A549 (cell line): ENCODE data around the gene FNBP1L.
"Not testable (repeated sequence)": the region's sequence is repeated elsewhere in the genome, so short reads cannot be mapped to it uniquely, and the experiment has no call there.

ENCODE experiments used
- EP300 ChIP-seq, 2 experiments: fragments of >200 bp; sonication (Bioruptor Twin); formaldehyde crosslinking; IDR thresholded peaks; 2 replicates in 1 of 2; 3 replicates in 1 of 2; pipeline ENCODE4 v1.6.1; 2016 to 2017
- FOSB ChIP-seq: fragments of 250-450 bp; sonication (Bioruptor Pico); IDR thresholded peaks from 2 replicates; pipeline ENCODE4 v1.5.0; 2020; ENCODE audit warnings: mild to moderate bottlenecking, moderate library complexity
- KDM1A ChIP-seq: fragments of 200-600 bp; sonication (generic); IDR thresholded peaks from 2 replicates; pipeline ENCODE4 v1.6.1; 2016; ENCODE audit warnings: low read depth, mild to moderate bottlenecking
- KDM5A ChIP-seq: fragments of 200-600 bp; sonication (generic); IDR thresholded peaks from 2 replicates; pipeline ENCODE4 v1.6.1; 2016; ENCODE audit warnings: antibody characterized with exemption, mild to moderate bottlenecking
- MAFK ChIP-seq: fragments of 450-650 bp; IDR thresholded peaks from 2 replicates; pipeline ENCODE4 v1.6.1; 2014; ENCODE audit not compliant: partially characterized antibody
- POLR2A ChIP-seq: IDR thresholded peaks from 2 replicates; pipeline ENCODE4 v1.6.1; 2012; ENCODE audit warnings: mild to moderate bottlenecking, low read length
- RAD21 ChIP-seq, 2 experiments: fragments of >200 bp in 1 of 2; sonication (Bioruptor Twin) in 1 of 2; formaldehyde crosslinking in 1 of 2; IDR thresholded peaks in 1 of 2; conservative IDR thresholded peaks in 1 of 2; 2 replicates in 1 of 2; 3 replicates in 1 of 2; pipeline ENCODE4 v1.6.1; 2012 to 2018; ENCODE audit warnings: inconsistent platforms in 1 of 2
- TF ChIP-seq, protein P1 (sequence below): fragments of >200 bp; sonication (Bioruptor Twin); formaldehyde crosslinking; IDR thresholded peaks from 3 replicates; pipeline ENCODE4 v1.5.1; 2016
- TF ChIP-seq, protein P2 (sequence below): IDR thresholded peaks from 2 replicates; pipeline ENCODE4 v1.6.1; 2012

DNA sequence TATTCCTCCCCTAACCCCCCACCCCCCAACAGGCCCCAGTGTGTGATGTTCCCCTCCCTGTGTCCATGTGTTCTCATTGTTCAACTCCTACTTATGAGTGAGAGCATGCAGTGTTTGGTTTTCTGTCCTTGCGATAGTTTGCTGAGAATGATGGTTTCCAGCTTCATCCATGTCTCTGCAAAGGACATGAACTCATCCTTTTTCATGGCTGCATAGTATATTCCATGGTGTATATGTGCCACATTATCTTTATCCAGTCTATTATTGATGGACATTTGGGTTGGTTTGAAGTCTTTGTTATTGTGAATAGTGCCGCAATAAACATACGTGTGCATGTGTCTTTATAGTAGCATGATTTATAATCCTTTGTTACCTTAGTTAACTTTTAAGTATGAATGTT, 21.3 kb downstream of the FNBP1L start:
- TF ChIP-seq, protein P1, sequence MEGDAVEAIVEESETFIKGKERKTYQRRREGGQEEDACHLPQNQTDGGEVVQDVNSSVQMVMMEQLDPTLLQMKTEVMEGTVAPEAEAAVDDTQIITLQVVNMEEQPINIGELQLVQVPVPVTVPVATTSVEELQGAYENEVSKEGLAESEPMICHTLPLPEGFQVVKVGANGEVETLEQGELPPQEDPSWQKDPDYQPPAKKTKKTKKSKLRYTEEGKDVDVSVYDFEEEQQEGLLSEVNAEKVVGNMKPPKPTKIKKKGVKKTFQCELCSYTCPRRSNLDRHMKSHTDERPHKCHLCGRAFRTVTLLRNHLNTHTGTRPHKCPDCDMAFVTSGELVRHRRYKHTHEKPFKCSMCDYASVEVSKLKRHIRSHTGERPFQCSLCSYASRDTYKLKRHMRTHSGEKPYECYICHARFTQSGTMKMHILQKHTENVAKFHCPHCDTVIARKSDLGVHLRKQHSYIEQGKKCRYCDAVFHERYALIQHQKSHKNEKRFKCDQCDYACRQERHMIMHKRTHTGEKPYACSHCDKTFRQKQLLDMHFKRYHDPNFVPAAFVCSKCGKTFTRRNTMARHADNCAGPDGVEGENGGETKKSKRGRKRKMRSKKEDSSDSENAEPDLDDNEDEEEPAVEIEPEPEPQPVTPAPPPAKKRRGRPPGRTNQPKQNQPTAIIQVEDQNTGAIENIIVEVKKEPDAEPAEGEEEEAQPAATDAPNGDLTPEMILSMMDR = not testable (repeated sequence)
- TF ChIP-seq POLR2A; KDM5A; EP300 (IDR thresholded peaks at IDR 0.05); KDM1A; MAFK; FOSB (CRISPR knock-in tag); RAD21 (conservative IDR thresholded peaks at IDR 0.05 in 1 of 2, IDR thresholded peaks at IDR 0.05 in 1 of 2): not testable (repeated sequence)
- TF ChIP-seq, protein P2, sequence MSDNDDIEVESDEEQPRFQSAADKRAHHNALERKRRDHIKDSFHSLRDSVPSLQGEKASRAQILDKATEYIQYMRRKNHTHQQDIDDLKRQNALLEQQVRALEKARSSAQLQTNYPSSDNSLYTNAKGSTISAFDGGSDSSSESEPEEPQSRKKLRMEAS = not testable (repeated sequence)
